Left lung (tissue), 10 donors: ENCODE results near the gene SNAP91. TPM values are rescaled to one million over a fixed set of nuclear protein-coding genes. Genes with fewer than 3 reads are reported as not detected.

Source experiments
- ATAC-seq: fragments of 200-7000 bp; cut with Tn5 transposase; one replicate; pipeline ENCODE4 v1.9.1; 2020; ENCODE audit warnings: moderate library complexity
- DNase-seq, 4 donors: peaks; one replicate each; pipeline ENCODE4 v3.0.0-alpha.2; 2013 to 2020
- H3K27ac ChIP-seq, 2 donors: fragments of 200-600 bp; sonication (generic) in 1 of 2; one replicate each; pipeline versions ENCODE4 v1.5.0 to v1.8.0; 2020 to 2021
- H3K27me3 ChIP-seq, 2 donors: fragments of 200-600 bp; sonication (generic) in 1 of 2; one replicate each; pipeline versions ENCODE4 v1.5.0 to v1.8.0; 2020 to 2021
- H3K36me3 ChIP-seq, 2 donors: fragments of 200-600 bp; sonication (generic) in 1 of 2; one replicate each; pipeline versions ENCODE4 v1.5.0 to v1.8.0; 2020 to 2021
- H3K4me1 ChIP-seq, 2 donors: fragments of 200-600 bp; one replicate each; pipeline ENCODE4 v1.8.0; 2021
- H3K4me3 ChIP-seq, 2 donors: fragments of 200-600 bp; sonication (generic) in 1 of 2; one replicate each; pipeline versions ENCODE4 v1.5.0 to v1.8.0; 2020 to 2021; ENCODE audit warnings: mild to moderate bottlenecking in 1 of 2
- H3K9me3 ChIP-seq, 2 donors: fragments of 200-600 bp; sonication (generic) in 1 of 2; one replicate each; pipeline versions ENCODE4 v1.5.0 to v1.8.0; 2020 to 2021
- intact Hi-C, 2 donors: fragments of 100-400 bp; cut with DNase I; formaldehyde crosslinking; loops; one replicate each; pipeline versions ENCODE4 v1.11.2 to v1.14.2; 2022
- polyA plus RNA-seq, 6 donors: library from polyadenylated mRNA; unstranded; fragments of 120-200 nt; gene quantifications; one replicate each; pipeline ENCODE4 v1.2.1, GENCODE V29; 2013; ENCODE audit not compliant: insufficient read length in 6 of 6
- total RNA-seq, 2 donors: library from RNA; stranded (reverse); fragmentation: NEBNext Ultra II Directional; extraction: Animal tissue kit (Norgen Biotek cat#: 25700); gene quantifications; one replicate each; pipeline ENCODE4 v1.2.1, GENCODE V29; 2021
- TF ChIP-seq, protein P1 (sequence below), 2 donors: fragments of 200-600 bp; sonication (generic) in 1 of 2; IDR thresholded peaks; one replicate each; pipeline versions ENCODE4 v1.5.0 to v1.8.0; 2021; ENCODE audit warnings: antibody characterized with exemption in 2 of 2
- donor health status: DM: no; HTN: yes; CAD: no.
- donor health status: DM: no; HTN: no; CAD: no.

The SNAP91 gene
- total and polyA plus RNA-seq, 8 donors, result 0.05 to 1.5 (median 0.97) TPM

DNA sequence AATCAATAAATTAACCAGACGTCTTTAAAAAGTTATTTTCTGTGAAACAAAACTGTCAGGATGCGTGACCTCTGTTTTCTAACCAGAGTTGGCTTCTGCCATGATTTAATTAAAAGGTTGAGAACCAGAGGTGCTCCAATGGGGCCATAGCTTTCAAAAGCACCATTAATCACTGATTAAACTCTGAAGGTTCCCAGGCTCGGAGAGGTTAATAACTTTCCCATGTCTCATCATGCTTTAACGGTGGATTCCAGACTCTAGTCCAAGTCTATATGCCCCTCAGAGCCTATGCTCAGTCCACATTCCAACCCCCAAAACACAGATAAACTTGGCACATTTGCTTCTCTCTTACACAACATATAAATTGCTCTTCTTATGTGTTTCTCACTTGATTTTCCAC is 95.5 kb downstream of the SNAP91 start:
- ATAC-seq (no peak), DNase-seq (no peak)
- Histone ChIP-seq H3K27me3 (no peaks in the 10 kb centered on the region), H3K9me3 (no peaks in the 10 kb centered on the region), H3K27ac (no peak overlapping the region), H3K4me1 (no peaks in the 10 kb centered on the region), H3K4me3 (no peak overlapping the region), H3K36me3 (no peaks in the 10 kb centered on the region)
- TF ChIP-seq, protein P1, sequence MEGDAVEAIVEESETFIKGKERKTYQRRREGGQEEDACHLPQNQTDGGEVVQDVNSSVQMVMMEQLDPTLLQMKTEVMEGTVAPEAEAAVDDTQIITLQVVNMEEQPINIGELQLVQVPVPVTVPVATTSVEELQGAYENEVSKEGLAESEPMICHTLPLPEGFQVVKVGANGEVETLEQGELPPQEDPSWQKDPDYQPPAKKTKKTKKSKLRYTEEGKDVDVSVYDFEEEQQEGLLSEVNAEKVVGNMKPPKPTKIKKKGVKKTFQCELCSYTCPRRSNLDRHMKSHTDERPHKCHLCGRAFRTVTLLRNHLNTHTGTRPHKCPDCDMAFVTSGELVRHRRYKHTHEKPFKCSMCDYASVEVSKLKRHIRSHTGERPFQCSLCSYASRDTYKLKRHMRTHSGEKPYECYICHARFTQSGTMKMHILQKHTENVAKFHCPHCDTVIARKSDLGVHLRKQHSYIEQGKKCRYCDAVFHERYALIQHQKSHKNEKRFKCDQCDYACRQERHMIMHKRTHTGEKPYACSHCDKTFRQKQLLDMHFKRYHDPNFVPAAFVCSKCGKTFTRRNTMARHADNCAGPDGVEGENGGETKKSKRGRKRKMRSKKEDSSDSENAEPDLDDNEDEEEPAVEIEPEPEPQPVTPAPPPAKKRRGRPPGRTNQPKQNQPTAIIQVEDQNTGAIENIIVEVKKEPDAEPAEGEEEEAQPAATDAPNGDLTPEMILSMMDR (IDR thresholded peaks at IDR 0.05), result no peak
- intact Hi-C loops, result no loop called here

DNA sequence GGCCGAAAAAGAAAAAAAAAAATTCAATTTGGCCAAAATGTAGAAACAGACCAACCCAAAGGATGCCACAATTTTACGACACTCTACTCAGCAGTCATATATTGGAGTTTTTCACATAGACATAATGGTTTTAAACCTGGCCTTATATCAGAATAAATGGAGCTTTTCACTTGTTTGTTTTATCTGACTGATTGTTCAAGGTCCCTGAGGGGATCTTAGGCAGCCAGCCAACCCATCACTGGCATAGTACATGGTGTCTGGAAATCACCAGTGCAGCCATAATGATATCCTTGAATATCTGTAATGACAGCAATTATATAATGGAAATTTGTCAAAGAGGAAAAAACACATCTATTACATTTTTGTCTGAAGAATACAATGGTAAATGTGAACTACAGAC is 99.7 kb downstream of the SNAP91 start:
- TF ChIP-seq, protein P1 (IDR thresholded peaks at IDR 0.05), result no peak
- Histone ChIP-seq H3K4me3 (no peak overlapping the region), H3K9me3 (no peaks in the 10 kb centered on the region), H3K4me1 (no peaks in the 10 kb centered on the region), H3K27ac (no peak overlapping the region), H3K36me3 (no peaks in the 10 kb centered on the region), H3K27me3 (no peaks in the 10 kb centered on the region)
- DNase-seq, result no peak
- no peak for ATAC-seq
- intact Hi-C loops, result no loop called here

DNA sequence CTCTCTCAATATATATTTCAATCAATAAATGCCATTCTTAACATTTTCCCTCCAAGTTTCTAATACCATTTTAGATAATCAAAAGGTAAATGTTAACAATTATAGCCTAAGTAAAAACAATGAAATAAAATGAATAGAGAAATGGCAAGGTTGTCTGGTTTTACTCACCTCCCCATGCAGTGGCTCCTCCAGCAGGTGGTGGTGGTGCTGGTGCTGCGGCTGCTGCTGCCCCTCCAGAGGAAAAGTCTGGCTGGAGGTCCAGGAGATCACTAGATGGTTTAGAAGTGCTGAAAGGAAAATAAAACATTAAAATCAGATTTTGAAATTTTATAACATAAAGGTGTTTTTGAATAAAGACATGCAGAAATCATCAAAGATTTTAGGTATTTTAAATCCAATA is 103.4 kb downstream of the SNAP91 start:
- no peak overlapping the region for H3K27ac ChIP-seq
- H3K36me3 ChIP-seq, result no peaks in the 10 kb centered on the region
- intact Hi-C loops, result no loop called here
- no peaks in the 10 kb centered on the region for H3K4me1 ChIP-seq
- ATAC-seq, result no peak
- TF ChIP-seq, protein P1 (IDR thresholded peaks at IDR 0.05), result no peak
- no peak for DNase-seq
- no peak overlapping the region for H3K4me3 ChIP-seq
- no peaks in the 10 kb centered on the region for H3K27me3 ChIP-seq
- H3K9me3 ChIP-seq, result no peaks in the 10 kb centered on the region

DNA sequence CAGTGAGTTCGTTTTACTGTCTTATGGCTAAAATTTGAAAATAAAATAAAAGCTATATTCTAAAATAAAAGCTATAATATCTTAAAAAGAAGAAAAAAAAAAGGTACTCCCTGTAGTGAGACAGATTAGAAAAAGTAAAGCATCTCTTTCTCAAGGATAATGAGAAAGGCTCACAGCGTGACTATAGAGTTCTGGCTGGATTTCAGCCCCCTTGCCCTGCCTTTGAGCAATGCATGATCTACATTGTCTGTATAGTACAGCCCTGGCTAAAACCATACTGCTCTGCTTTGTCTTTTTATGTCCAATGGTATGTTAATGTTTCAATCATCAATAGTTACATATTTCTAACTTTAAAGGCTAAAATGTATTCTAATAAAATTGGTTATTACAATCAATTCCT is 105.3 kb downstream of the SNAP91 start:
- intact Hi-C loops, result no loop called here
- no peak overlapping the region for H3K4me3 ChIP-seq

DNA sequence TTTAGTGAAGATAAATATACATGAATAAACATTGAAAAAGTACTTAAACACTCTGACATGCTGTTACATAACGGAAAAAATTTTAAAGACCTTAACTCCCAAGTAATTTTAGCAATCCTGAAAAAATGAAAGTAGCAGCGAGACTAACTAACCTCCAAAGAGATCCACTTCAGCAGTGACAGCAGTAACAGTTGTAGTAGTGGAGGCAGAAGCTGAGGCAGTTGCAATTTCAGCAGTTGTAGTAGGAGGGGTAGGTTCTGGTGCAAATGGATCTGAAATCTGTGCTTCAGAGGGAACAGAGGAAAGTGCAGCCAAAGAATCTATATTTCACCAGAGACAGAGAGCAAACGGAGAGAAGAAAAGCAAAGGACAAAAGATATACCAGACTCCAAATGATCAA is 107.8 kb downstream of the SNAP91 start:
- intact Hi-C loops, result no loop called here
- no peaks in the 10 kb centered on the region for H3K36me3 ChIP-seq
- DNase-seq (no peak), ATAC-seq (no peak)
- H3K4me3 ChIP-seq, result no peak overlapping the region
- TF ChIP-seq, protein P1 (IDR thresholded peaks at IDR 0.05), result no peak
- H3K9me3 ChIP-seq, result no peaks in the 10 kb centered on the region
- no peak overlapping the region for H3K27ac ChIP-seq
- H3K27me3 ChIP-seq, result no peaks in the 10 kb centered on the region
- no peaks in the 10 kb centered on the region for H3K4me1 ChIP-seq

More for the DNA sequence above, 105.3 kb downstream of the SNAP91 start:
- Histone ChIP-seq H3K9me3 (no peaks in the 10 kb centered on the region), H3K27ac (no peak overlapping the region), H3K4me1 (no peaks in the 10 kb centered on the region), H3K36me3 (no peaks in the 10 kb centered on the region), H3K27me3 (no peaks in the 10 kb centered on the region)
- ATAC-seq (no peak), DNase-seq (no peak)
- TF ChIP-seq, protein P1 (IDR thresholded peaks at IDR 0.05), result no peak
